ENCODE results near the gene MMADHC. TPM values are rescaled to one million over a fixed set of nuclear protein-coding genes. Genes with fewer than 3 reads are reported as not detected.
"Not testable (repeated sequence)": the region's sequence is repeated elsewhere in the genome, so short reads cannot be mapped to it uniquely, and the experiment has no call there.

MMADHC gene
- total RNA-seq, 1 donor from 2014 or later = 195 TPM

GRCh38 chr2:149568138-149568537 is 19.4 kb downstream of the MMADHC start:
- no peak for DNase-seq (ENCODE audit: low read depth)
- Histone ChIP-seq H3K36me3 (ENCODE audit: control insufficient read depth, insufficient read depth, low read length) (peaks cover 4% of the 10 kb centered on the region), H3K4me3 (ENCODE audit: low read depth, low read length) (no peak overlapping the region), H3K27me3 (ENCODE audit: control insufficient read depth, insufficient read depth, low read length) (no peaks in the 10 kb centered on the region)
- TF ChIP-seq, protein P1, sequence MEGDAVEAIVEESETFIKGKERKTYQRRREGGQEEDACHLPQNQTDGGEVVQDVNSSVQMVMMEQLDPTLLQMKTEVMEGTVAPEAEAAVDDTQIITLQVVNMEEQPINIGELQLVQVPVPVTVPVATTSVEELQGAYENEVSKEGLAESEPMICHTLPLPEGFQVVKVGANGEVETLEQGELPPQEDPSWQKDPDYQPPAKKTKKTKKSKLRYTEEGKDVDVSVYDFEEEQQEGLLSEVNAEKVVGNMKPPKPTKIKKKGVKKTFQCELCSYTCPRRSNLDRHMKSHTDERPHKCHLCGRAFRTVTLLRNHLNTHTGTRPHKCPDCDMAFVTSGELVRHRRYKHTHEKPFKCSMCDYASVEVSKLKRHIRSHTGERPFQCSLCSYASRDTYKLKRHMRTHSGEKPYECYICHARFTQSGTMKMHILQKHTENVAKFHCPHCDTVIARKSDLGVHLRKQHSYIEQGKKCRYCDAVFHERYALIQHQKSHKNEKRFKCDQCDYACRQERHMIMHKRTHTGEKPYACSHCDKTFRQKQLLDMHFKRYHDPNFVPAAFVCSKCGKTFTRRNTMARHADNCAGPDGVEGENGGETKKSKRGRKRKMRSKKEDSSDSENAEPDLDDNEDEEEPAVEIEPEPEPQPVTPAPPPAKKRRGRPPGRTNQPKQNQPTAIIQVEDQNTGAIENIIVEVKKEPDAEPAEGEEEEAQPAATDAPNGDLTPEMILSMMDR (IDR thresholded peaks at IDR 0.05; ENCODE audit: insufficient read depth, low read length, severe bottlenecking) = no peak
- no peak for FAIRE-seq

DNA sequence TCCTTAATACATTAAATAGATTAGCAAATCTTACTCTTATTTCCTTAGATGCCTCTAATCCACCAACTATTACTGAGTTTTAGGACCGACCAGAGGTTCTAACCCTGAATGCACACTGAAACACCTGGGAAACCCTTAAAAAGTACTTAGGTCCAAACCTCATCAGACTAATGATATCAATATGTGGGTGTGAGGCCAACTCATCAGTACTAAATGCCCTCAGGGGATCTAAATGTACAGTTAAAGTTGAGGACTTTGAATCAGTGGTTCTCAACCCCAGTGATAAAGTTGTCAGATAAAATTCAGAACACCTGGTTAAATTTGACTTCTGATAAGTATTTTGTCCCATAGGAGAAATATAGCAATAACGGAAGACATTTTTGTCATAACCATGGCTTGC is 20.9 kb downstream of the MMADHC start:
- peak; percentile 61 for DNase-seq (ENCODE audit: low read depth)
- TF ChIP-seq, protein P1 (IDR thresholded peaks at IDR 0.05; ENCODE audit: insufficient read depth, low read length, severe bottlenecking) = no peak
- no peaks in the 10 kb centered on the region for H3K27me3 ChIP-seq (ENCODE audit: control insufficient read depth, insufficient read depth, low read length)
- H3K36me3 ChIP-seq (ENCODE audit: control insufficient read depth, insufficient read depth, low read length) = peaks cover 2% of the 10 kb centered on the region
- H3K4me3 ChIP-seq (ENCODE audit: low read depth, low read length) = no peak overlapping the region
- no peak for FAIRE-seq

DNA sequence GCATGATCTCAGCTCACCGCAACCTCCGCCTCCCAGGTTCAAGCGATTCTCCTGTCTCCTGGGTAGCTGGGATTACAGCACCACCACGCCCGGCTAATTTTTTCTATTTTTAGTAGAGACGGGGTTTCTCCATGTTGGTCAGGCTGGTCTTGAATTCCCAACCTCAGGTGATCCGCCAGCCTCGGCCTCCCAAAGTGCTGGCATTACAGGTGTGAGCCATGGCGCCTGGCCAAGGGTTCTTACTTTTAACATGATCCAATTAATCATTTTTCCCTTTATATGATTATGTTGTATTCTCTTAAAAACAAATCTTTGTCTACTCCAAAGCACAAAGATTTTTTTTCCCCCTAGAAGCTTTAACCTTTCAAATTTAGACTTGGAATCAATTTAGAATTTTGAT is 21.9 kb downstream of the MMADHC start:
- not testable (repeated sequence) for DNase-seq (ENCODE audit: low read depth); H3K36me3 ChIP-seq (ENCODE audit: control insufficient read depth, insufficient read depth, low read length); H3K27me3 ChIP-seq (ENCODE audit: control insufficient read depth, insufficient read depth, low read length); H3K4me3 ChIP-seq (ENCODE audit: low read depth, low read length); FAIRE-seq

DNA sequence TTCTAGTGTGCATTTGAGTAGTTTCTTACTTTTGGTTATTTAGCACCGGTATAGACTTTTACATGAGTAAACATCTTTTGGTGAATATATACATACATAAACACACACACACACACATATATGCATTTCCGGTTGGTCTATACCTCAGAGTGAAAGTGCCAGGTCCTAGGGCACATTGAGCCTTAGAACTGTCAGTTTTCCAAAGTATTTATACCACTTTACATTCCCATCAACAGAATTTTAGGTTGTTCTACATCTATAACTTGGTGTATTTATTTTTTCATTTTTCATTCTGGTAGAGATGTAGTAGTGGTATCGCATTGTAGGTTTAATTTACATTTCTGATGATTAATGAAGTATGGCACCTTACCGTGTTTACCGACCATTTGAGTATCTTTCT is 22.6 kb downstream of the MMADHC start:
- H3K36me3 ChIP-seq (ENCODE audit: control insufficient read depth, insufficient read depth, low read length) = peaks cover 2% of the 10 kb centered on the region
- TF ChIP-seq, protein P1 (IDR thresholded peaks at IDR 0.05; ENCODE audit: insufficient read depth, low read length, severe bottlenecking) = no peak
- H3K4me3 ChIP-seq (ENCODE audit: low read depth, low read length) = no peak overlapping the region
- DNase-seq (ENCODE audit: low read depth) (no peak), FAIRE-seq (no peak)
- no peaks in the 10 kb centered on the region for H3K27me3 ChIP-seq (ENCODE audit: control insufficient read depth, insufficient read depth, low read length)

DNA sequence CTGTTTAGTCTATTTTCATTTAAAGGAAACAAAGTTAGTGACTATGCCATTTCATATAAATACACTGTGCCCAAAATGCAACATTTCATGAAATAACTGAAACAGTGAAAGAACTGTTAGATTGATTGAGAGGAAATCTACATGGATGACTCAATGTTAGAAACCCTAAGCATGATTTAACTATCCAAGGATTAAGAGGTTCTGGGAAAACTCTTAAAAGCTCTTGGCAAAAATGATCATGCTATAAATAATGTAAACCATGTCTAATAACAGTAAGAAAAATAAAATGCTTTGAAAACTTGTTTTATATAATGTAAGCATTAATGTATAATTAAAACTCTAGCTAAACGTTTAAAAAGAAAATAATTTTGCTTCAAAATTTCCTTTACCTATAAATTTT is 23.5 kb downstream of the MMADHC start:
- DNase-seq (ENCODE audit: low read depth) = no peak
- no peak for FAIRE-seq
- Histone ChIP-seq H3K4me3 (ENCODE audit: low read depth, low read length) (no peak overlapping the region), H3K27me3 (ENCODE audit: control insufficient read depth, insufficient read depth, low read length) (no peaks in the 10 kb centered on the region), H3K36me3 (ENCODE audit: control insufficient read depth, insufficient read depth, low read length) (no peaks in the 10 kb centered on the region)
- TF ChIP-seq, protein P1 (IDR thresholded peaks at IDR 0.05; ENCODE audit: insufficient read depth, low read length, severe bottlenecking) = no peak

GRCh38 chr2:149562324-149562723 is 25.3 kb downstream of the MMADHC start:
- FAIRE-seq (no peak), DNase-seq (ENCODE audit: low read depth) (no peak)
- TF ChIP-seq, protein P1 (IDR thresholded peaks at IDR 0.05; ENCODE audit: insufficient read depth, low read length, severe bottlenecking) = no peak
- no peak overlapping the region for H3K4me3 ChIP-seq (ENCODE audit: low read depth, low read length)
- no peaks in the 10 kb centered on the region for H3K27me3 ChIP-seq (ENCODE audit: control insufficient read depth, insufficient read depth, low read length)
- H3K36me3 ChIP-seq (ENCODE audit: control insufficient read depth, insufficient read depth, low read length) = no peaks in the 10 kb centered on the region
